NCI-H446 (cell line): ENCODE data around the gene PRSS35.
"Not testable (repeated sequence)": the region's sequence is repeated elsewhere in the genome, so short reads cannot be mapped to it uniquely, and the experiment has no call there.

ENCODE experiments used
- DNase-seq, 2 experiments: peaks; one replicate each; lab custom pipeline; 2025; lab: John Stamatoyannopoulos, UW

Gene PRSS35

GRCh38 chr6:83511901-83512681 is at the start of gene PRSS35:
PRSS35 (plus strand) TSS chr6:83512534; CDS start chr6:83523442, 10,908 bp downstream.
- DNase-seq = peak; percentile 18 to 60

GRCh38 chr6:83463886-83464285 is 48.4 kb upstream of the PRSS35 start:
- DNase-seq = no peak

- DNase-seq = no peak
Observed at GRCh38 chr6:83464381-83465140, 47.8 kb upstream of the PRSS35 start.

GRCh38 chr6:83466328-83466727 is 46.0 kb upstream of the PRSS35 start:
- DNase-seq = no peak

GRCh38 chr6:83467620-83468036 is 44.7 kb upstream of the PRSS35 start:
- DNase-seq = no peak

- no peak for DNase-seq
Observed at GRCh38 chr6:83470001-83470400, 42.3 kb upstream of the PRSS35 start.

GRCh38 chr6:83470587-83470986 is 41.7 kb upstream of the PRSS35 start:
- no peak for DNase-seq

- no peak for DNase-seq
Observed at GRCh38 chr6:83472767-83473166, 39.6 kb upstream of the PRSS35 start.

GRCh38 chr6:83474309-83474708 is 38.0 kb upstream of the PRSS35 start:
- DNase-seq = no peak

GRCh38 chr6:83476971-83477370 is 35.4 kb upstream of the PRSS35 start:
- DNase-seq = no peak

GRCh38 chr6:83479389-83479788 is 32.9 kb upstream of the PRSS35 start:
- no peak for DNase-seq

GRCh38 chr6:83480470-83480869 is 31.9 kb upstream of the PRSS35 start:
- no peak for DNase-seq

GRCh38 chr6:83481938-83482337 is 30.4 kb upstream of the PRSS35 start:
- DNase-seq = not testable (repeated sequence)

GRCh38 chr6:83488448-83488847 is 23.9 kb upstream of the PRSS35 start:
- no peak for DNase-seq

- DNase-seq = no peak
Observed at GRCh38 chr6:83488861-83489260, 23.5 kb upstream of the PRSS35 start.

GRCh38 chr6:83490217-83490807 is 22.0 kb upstream of the PRSS35 start:
- DNase-seq = no peak

- no peak for DNase-seq
Observed at GRCh38 chr6:83505356-83505755, 7.0 kb upstream of the PRSS35 start.

- no peak for DNase-seq
Observed at GRCh38 chr6:83509441-83509840, 2.9 kb upstream of the PRSS35 start.

- no peak for DNase-seq
Observed at GRCh38 chr6:83510791-83511190, 1.5 kb upstream of the PRSS35 start.

GRCh38 chr6:83511266-83511665 is 1.1 kb upstream of the PRSS35 start:
- no peak for DNase-seq

GRCh38 chr6:83514466-83514865 is 2.1 kb downstream of the PRSS35 start:
- DNase-seq = no peak

- peak; percentile 44 to 58 for DNase-seq
Observed at GRCh38 chr6:83514866-83515466, 2.6 kb downstream of the PRSS35 start.
